Karpas-422 (cell line): ENCODE results near the gene SLC7A8. TPM values are rescaled to one million over a fixed set of nuclear protein-coding genes. Genes with fewer than 3 reads are reported as not detected.

Source experiments
- DNase-seq: peaks from one replicate; pipeline ENCODE4 v3.0.0-alpha.2; 2015
- H2AFZ ChIP-seq: fragments of 200-600 bp; sonication (generic); 2 replicates; pipeline ENCODE4 v1.6.1; 2014; ENCODE audit warnings: antibody characterized with exemption, low read length, mixed read lengths
- H3K27ac ChIP-seq: fragments of 200-600 bp; sonication (generic); 2 replicates; pipeline ENCODE4 v1.5.1; 2014; ENCODE audit warnings: mild to moderate bottlenecking, low read length, moderate library complexity
- H3K27me3 ChIP-seq: fragments of 200-600 bp; sonication (generic); 2 replicates; pipeline ENCODE4 v1.6.1; 2014; ENCODE audit warnings: low read length, mixed read lengths
- H3K36me3 ChIP-seq: fragments of 200-600 bp; sonication (generic); 2 replicates; pipeline ENCODE4 v1.6.1; 2014; ENCODE audit warnings: low read length, mixed read lengths; ENCODE audit not compliant: insufficient read depth
- H3K4me1 ChIP-seq: fragments of 200-600 bp; sonication (generic); 2 replicates; pipeline ENCODE4 v1.6.1; 2014; ENCODE audit warnings: mild to moderate bottlenecking, low read length, mixed read lengths
- H3K4me2 ChIP-seq: fragments of 200-600 bp; sonication (generic); 2 replicates; pipeline ENCODE4 v1.6.1; 2014; ENCODE audit warnings: low read length, low read depth, mild to moderate bottlenecking; ENCODE audit not compliant: poor library complexity, severe bottlenecking
- H3K4me3 ChIP-seq: fragments of 200-600 bp; sonication (generic); 2 replicates; pipeline ENCODE4 v1.5.1; 2014; ENCODE audit warnings: mild to moderate bottlenecking, antibody characterized with exemption, low read length, mixed read lengths
- H3K79me2 ChIP-seq: fragments of 200-600 bp; sonication (generic); 2 replicates; pipeline ENCODE4 v1.6.1; 2014; ENCODE audit warnings: mild to moderate bottlenecking, low read length, mixed read lengths
- H3K9ac ChIP-seq: fragments of 200-600 bp; sonication (generic); 2 replicates; pipeline ENCODE4 v1.6.0; 2014; ENCODE audit warnings: low read length
- H3K9me2 ChIP-seq: fragments of 200-600 bp; sonication (generic), shearing (Covaris generic); replicated peaks from 2 replicates; pipeline ENCODE4 v1.6.0; 2014; ENCODE audit warnings: mild to moderate bottlenecking, low read length, moderate library complexity; ENCODE audit not compliant: insufficient read depth
- H3K9me3 ChIP-seq: fragments of 300-700, 200-600 bp; sonication (generic); 2 replicates; pipeline ENCODE4 v1.6.1; 2014; ENCODE audit warnings: low read length, mixed read lengths
- H4K20me1 ChIP-seq: fragments of 200-600 bp; sonication (generic); 2 replicates; pipeline ENCODE4 v1.6.1; 2014; ENCODE audit warnings: mild to moderate bottlenecking, antibody characterized with exemption, low read length, low read depth; ENCODE audit not compliant: insufficient read depth
- total RNA-seq: library from RNA; depleted of rRNA; stranded (reverse); fragments of >200 nt; shearing (Covaris generic); gene quantifications from 2 replicates; pipeline ENCODE4 v1.2.3, GENCODE V29; 2014; ENCODE audit warnings: low replicate concordance

SLC7A8 gene
- total RNA-seq, 1 experiment from 2014 or later, result not detected

GRCh38 chr14:23177181-23177580, 6.3 kb downstream of the SLC7A8 start:
- no peak overlapping the region for H3K4me2 ChIP-seq

GRCh38 chr14:23175823-23176222, 7.6 kb downstream of the SLC7A8 start:
- Histone ChIP-seq H3K4me2 (no peak overlapping the region), H3K9me3 (no peaks in the 10 kb centered on the region), H3K79me2 (no peaks in the 10 kb centered on the region), H3K36me3 (no peaks in the 10 kb centered on the region), H3K27ac (no peak overlapping the region), H3K9me2 (no peaks in the 10 kb centered on the region), H4K20me1 (no peaks in the 10 kb centered on the region), H3K4me1 (no peaks in the 10 kb centered on the region), H2AFZ (no peak overlapping the region), H3K27me3 (no peaks in the 10 kb centered on the region), H3K9ac (no peak overlapping the region), H3K4me3 (no peak overlapping the region)
- DNase-seq, result no peak

More at GRCh38 chr14:23177181-23177580, 6.3 kb downstream of the SLC7A8 start:
- no peaks in the 10 kb centered on the region for H3K27me3 ChIP-seq
- H4K20me1 ChIP-seq, result no peaks in the 10 kb centered on the region
- H3K9me2 ChIP-seq, result no peaks in the 10 kb centered on the region
- H3K9ac ChIP-seq, result no peak overlapping the region
- no peaks in the 10 kb centered on the region for H3K79me2 ChIP-seq
- no peak overlapping the region for H2AFZ ChIP-seq
- H3K4me3 ChIP-seq, result no peak overlapping the region
- no peaks in the 10 kb centered on the region for H3K36me3 ChIP-seq
- H3K27ac ChIP-seq, result no peak overlapping the region
- no peaks in the 10 kb centered on the region for H3K9me3 ChIP-seq
- H3K4me1 ChIP-seq, result peaks cover under 1% of the 10 kb centered on the region
- no peak for DNase-seq

- no peak overlapping the region for H3K9ac ChIP-seq
Measured at GRCh38 chr14:23174296-23175184, 8.9 kb downstream of the SLC7A8 start.

GRCh38 chr14:23173796-23174195, 9.7 kb downstream of the SLC7A8 start:
- Histone ChIP-seq H2AFZ (no peak overlapping the region), H3K9me2 (no peaks in the 10 kb centered on the region), H4K20me1 (no peaks in the 10 kb centered on the region), H3K9me3 (no peaks in the 10 kb centered on the region), H3K27ac (no peak overlapping the region), H3K9ac (no peak overlapping the region), H3K79me2 (no peaks in the 10 kb centered on the region), H3K4me1 (no peaks in the 10 kb centered on the region), H3K4me2 (no peak overlapping the region), H3K4me3 (no peak overlapping the region), H3K27me3 (no peaks in the 10 kb centered on the region; the same call in 1 of the 2 replicates), H3K36me3 (no peaks in the 10 kb centered on the region)
- no peak for DNase-seq

More at GRCh38 chr14:23174296-23175184, 8.9 kb downstream of the SLC7A8 start:
- Histone ChIP-seq H3K79me2 (no peaks in the 10 kb centered on the region), H3K27ac (no peak overlapping the region), H4K20me1 (no peaks in the 10 kb centered on the region), H3K4me2 (no peak overlapping the region), H2AFZ (no peak overlapping the region), H3K4me3 (no peak overlapping the region), H3K9me2 (no peaks in the 10 kb centered on the region), H3K4me1 (no peaks in the 10 kb centered on the region), H3K27me3 (no peaks in the 10 kb centered on the region), H3K36me3 (no peaks in the 10 kb centered on the region), H3K9me3 (no peaks in the 10 kb centered on the region)
- DNase-seq, result no peak

- Histone ChIP-seq H3K4me1 (no peaks in the 10 kb centered on the region), H3K9me2 (no peaks in the 10 kb centered on the region), H3K27ac (no peak overlapping the region), H2AFZ (no peak overlapping the region), H3K9me3 (no peaks in the 10 kb centered on the region), H3K4me3 (no peak overlapping the region), H3K9ac (no peak overlapping the region), H4K20me1 (no peaks in the 10 kb centered on the region), H3K27me3 (no peaks in the 10 kb centered on the region; the same call in 1 of the 2 replicates), H3K4me2 (no peak overlapping the region), H3K79me2 (no peaks in the 10 kb centered on the region), H3K36me3 (no peaks in the 10 kb centered on the region)
- DNase-seq, result no peak
Measured at GRCh38 chr14:23173031-23173430, 10.4 kb downstream of the SLC7A8 start.

- Histone ChIP-seq H3K79me2 (no peaks in the 10 kb centered on the region), H4K20me1 (no peaks in the 10 kb centered on the region), H3K36me3 (no peaks in the 10 kb centered on the region), H2AFZ (no peak overlapping the region), H3K4me3 (no peak overlapping the region), H3K9me2 (no peaks in the 10 kb centered on the region), H3K4me1 (no peaks in the 10 kb centered on the region), H3K27ac (no peak overlapping the region), H3K4me2 (no peak overlapping the region), H3K9ac (no peak overlapping the region), H3K27me3 (no peaks in the 10 kb centered on the region; the same call in 1 of the 2 replicates), H3K9me3 (no peaks in the 10 kb centered on the region)
- no peak for DNase-seq
Measured at GRCh38 chr14:23172574-23172973, 10.9 kb downstream of the SLC7A8 start.

- Histone ChIP-seq H3K4me3 (no peak overlapping the region), H3K36me3 (no peaks in the 10 kb centered on the region), H3K4me1 (no peaks in the 10 kb centered on the region)
Measured at GRCh38 chr14:23172096-23172495, 11.4 kb downstream of the SLC7A8 start.

GRCh38 chr14:23171222-23171975, 12.1 kb downstream of the SLC7A8 start:
- Histone ChIP-seq H3K4me2 (no peak overlapping the region), H2AFZ (no peak overlapping the region), H3K9me3 (no peaks in the 10 kb centered on the region)

More at GRCh38 chr14:23172096-23172495, 11.4 kb downstream of the SLC7A8 start:
- no peaks in the 10 kb centered on the region for H3K9me2 ChIP-seq
- no peak overlapping the region for H3K27ac ChIP-seq
- no peak overlapping the region for H3K9ac ChIP-seq
- no peaks in the 10 kb centered on the region; the same call in 1 of the 2 replicates for H3K27me3 ChIP-seq
- no peaks in the 10 kb centered on the region for H3K79me2 ChIP-seq
- no peak for DNase-seq
- H4K20me1 ChIP-seq, result no peaks in the 10 kb centered on the region
- H3K4me2 ChIP-seq, result no peak overlapping the region
- no peaks in the 10 kb centered on the region for H3K9me3 ChIP-seq
- no peak overlapping the region for H2AFZ ChIP-seq

More at GRCh38 chr14:23171222-23171975, 12.1 kb downstream of the SLC7A8 start:
- H3K9me2 ChIP-seq, result no peaks in the 10 kb centered on the region
- H3K4me3 ChIP-seq, result no peak overlapping the region
- no peaks in the 10 kb centered on the region for H3K4me1 ChIP-seq
- no peaks in the 10 kb centered on the region for H3K79me2 ChIP-seq
- H3K36me3 ChIP-seq, result no peaks in the 10 kb centered on the region
- H3K9ac ChIP-seq, result no peak overlapping the region
- H3K27me3 ChIP-seq, result no peaks in the 10 kb centered on the region; the same call in 1 of the 2 replicates
- no peak for DNase-seq
- H3K27ac ChIP-seq, result no peak overlapping the region
- no peaks in the 10 kb centered on the region for H4K20me1 ChIP-seq
